Stimulated activated CD4-positive, alpha-beta T cell treated with anti-CD3 and anti-CD28 coated beads, Interleukin-4, amount 100 ng/mL, for 1 hour (primary cell): ENCODE data around the gene UGGT2.
"Not testable (repeated sequence)": the region's sequence is repeated elsewhere in the genome, so short reads cannot be mapped to it uniquely, and the experiment has no call there.

ENCODE experiments used
- DNase-seq: peaks from one replicate; pipeline ENCODE4 v3.0.0-alpha.2; 2020

Gene UGGT2

GRCh38 chr13:96046449-96047126 is 6.6 kb downstream of the UGGT2 start:
- not testable (repeated sequence) for DNase-seq

GRCh38 chr13:96044238-96044637 is 9.0 kb downstream of the UGGT2 start:
- no peak for DNase-seq

- DNase-seq: no peak
These were observed 11.7 kb downstream of the UGGT2 start for GRCh38 chr13:96041326-96042110.

- no peak for DNase-seq
These were observed 16.7 kb downstream of the UGGT2 start for GRCh38 chr13:96036515-96036914.

GRCh38 chr13:96034662-96035061 is 18.5 kb downstream of the UGGT2 start:
- DNase-seq: no peak

GRCh38 chr13:96033220-96034015 is 19.8 kb downstream of the UGGT2 start:
- DNase-seq: no peak

- no peak for DNase-seq
These were observed 20.5 kb downstream of the UGGT2 start for GRCh38 chr13:96032717-96033116.

- no peak for DNase-seq
These were observed 24.2 kb downstream of the UGGT2 start for GRCh38 chr13:96029002-96029401.

GRCh38 chr13:96027496-96027895 is 25.7 kb downstream of the UGGT2 start:
- no peak for DNase-seq

- DNase-seq: no peak
These were observed 27.9 kb downstream of the UGGT2 start for GRCh38 chr13:96025283-96025682.

GRCh38 chr13:96020931-96021330 is 32.3 kb downstream of the UGGT2 start:
- no peak for DNase-seq

- no peak for DNase-seq
These were observed 33.0 kb downstream of the UGGT2 start for GRCh38 chr13:96020155-96020575.

- no peak for DNase-seq
These were observed 35.1 kb downstream of the UGGT2 start for GRCh38 chr13:96018135-96018534.

GRCh38 chr13:96011291-96011872 is 41.8 kb downstream of the UGGT2 start:
- no peak for DNase-seq

- no peak for DNase-seq
These were observed 49.9 kb downstream of the UGGT2 start for GRCh38 chr13:96003304-96003703.

- no peak for DNase-seq
These were observed 50.7 kb downstream of the UGGT2 start for GRCh38 chr13:96002322-96003131.

- DNase-seq: no peak
These were observed 53.1 kb downstream of the UGGT2 start for GRCh38 chr13:96000069-96000468.

- no peak for DNase-seq
These were observed 65.4 kb downstream of the UGGT2 start for GRCh38 chr13:95987841-95988240.

GRCh38 chr13:95982144-95982543 is 71.1 kb downstream of the UGGT2 start:
- DNase-seq: no peak

GRCh38 chr13:95972651-95973050 is 80.5 kb downstream of the UGGT2 start:
- DNase-seq: not testable (repeated sequence)

- DNase-seq: no peak
These were observed 82.3 kb downstream of the UGGT2 start for GRCh38 chr13:95970878-95971277.

- no peak for DNase-seq
These were observed 84.3 kb downstream of the UGGT2 start for GRCh38 chr13:95968906-95969305.
